GM12874 (cell line): ENCODE data around the gene RAB3IP.

Experiments
- TF ChIP-seq, protein P1 (sequence below): IDR thresholded peaks from 2 replicates; pipeline ENCODE4 v1.5.1; 2011; ENCODE audit warnings: low read depth, mild to moderate bottlenecking, control low read depth, low read length, moderate library complexity; ENCODE audit not compliant: insufficient read depth

Gene RAB3IP, protein sequence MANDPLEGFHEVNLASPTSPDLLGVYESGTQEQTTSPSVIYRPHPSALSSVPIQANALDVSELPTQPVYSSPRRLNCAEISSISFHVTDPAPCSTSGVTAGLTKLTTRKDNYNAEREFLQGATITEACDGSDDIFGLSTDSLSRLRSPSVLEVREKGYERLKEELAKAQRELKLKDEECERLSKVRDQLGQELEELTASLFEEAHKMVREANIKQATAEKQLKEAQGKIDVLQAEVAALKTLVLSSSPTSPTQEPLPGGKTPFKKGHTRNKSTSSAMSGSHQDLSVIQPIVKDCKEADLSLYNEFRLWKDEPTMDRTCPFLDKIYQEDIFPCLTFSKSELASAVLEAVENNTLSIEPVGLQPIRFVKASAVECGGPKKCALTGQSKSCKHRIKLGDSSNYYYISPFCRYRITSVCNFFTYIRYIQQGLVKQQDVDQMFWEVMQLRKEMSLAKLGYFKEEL

DNA sequence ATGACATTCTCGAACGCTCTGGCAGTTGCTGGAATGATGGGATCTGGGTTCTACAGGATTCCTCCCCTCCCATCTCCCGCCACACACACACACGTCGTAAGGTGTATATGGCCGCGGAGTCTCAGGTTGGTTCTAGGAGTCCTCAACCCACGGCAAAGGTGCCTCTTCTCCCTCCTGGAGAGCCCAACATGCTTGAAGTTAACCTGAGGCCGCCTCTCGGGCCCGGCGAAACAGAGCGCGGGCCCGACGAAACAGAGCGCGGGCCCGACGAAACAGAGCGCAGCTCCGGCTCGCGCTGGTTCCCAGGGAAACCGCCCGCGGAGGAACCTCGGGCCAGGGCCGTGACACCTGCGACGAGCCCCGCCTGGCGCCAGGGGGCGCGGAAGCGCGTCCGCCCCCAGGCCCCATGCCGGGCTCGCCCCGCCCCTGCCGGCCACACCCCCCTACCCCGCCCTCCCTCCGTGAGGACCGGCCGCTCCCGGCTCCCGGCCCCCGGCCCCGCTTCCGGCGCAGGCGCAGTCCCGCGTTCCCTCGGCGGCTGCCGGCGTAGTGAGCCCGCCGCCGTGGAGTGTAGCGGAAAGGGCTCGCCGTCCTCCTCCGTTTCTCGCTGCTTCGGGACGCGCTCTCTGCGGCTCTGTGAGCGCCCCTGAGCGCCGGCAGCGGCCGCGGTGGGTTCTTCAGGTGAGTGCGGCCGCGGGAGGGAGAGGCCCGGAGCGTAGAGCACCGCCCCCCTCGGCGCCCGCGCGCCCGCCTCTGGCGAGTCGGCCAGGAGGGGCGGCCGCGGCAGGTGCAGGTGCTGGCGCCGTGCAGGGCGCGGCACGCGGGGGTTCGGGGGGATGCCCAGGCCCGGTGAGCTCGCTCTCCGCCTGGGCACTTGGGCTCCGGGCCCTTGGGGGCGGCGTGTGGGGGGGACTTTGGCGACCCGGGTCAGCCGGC lies at the start of gene RAB3IP:
Gene RAB3IP (plus strand): TSS at position 510 of the 936 bp plus-strand sequence. CDS start 16,549 bp downstream, outside the sequence.
- TF ChIP-seq, protein P1, sequence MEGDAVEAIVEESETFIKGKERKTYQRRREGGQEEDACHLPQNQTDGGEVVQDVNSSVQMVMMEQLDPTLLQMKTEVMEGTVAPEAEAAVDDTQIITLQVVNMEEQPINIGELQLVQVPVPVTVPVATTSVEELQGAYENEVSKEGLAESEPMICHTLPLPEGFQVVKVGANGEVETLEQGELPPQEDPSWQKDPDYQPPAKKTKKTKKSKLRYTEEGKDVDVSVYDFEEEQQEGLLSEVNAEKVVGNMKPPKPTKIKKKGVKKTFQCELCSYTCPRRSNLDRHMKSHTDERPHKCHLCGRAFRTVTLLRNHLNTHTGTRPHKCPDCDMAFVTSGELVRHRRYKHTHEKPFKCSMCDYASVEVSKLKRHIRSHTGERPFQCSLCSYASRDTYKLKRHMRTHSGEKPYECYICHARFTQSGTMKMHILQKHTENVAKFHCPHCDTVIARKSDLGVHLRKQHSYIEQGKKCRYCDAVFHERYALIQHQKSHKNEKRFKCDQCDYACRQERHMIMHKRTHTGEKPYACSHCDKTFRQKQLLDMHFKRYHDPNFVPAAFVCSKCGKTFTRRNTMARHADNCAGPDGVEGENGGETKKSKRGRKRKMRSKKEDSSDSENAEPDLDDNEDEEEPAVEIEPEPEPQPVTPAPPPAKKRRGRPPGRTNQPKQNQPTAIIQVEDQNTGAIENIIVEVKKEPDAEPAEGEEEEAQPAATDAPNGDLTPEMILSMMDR: peak; percentile 87

DNA sequence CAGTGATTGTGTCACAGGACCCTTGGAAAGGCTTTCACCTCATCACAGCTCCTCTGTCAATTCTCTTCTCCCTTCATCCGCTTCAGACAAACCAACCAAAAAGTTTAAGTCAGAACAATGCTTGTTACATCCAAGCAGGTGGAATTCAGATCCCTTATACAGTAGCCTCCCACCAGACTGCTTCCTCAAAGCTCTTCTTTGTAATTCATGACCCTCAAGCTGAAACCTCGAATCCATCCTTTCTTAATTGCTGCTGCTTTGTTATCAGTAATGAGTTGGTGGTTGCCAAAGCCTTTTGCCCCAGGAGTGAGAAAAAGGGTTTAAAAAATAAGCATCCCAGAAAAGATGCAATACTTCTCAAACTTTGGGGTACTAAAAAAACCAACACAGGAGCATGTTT lies 49.0 kb upstream of the RAB3IP start:
- TF ChIP-seq, protein P1: no peak

DNA sequence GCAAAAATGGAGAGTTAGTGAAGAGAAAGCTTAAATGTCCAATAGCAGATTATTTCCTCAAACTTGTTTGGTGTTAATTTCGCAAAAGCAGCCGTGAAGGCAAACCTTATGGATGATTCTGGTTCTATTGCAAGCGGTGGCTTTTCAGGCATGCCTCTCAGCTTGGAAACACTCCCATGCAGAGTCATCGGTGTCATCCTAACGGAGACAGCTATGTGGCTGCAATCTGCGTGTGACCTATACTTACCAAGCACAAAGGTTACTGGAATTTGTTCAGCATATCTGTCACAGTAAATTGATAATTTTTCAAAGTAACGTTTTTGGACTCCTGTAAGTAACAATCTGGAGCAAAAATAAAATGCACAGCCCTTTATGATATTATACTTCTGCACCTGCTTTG lies 44.5 kb upstream of the RAB3IP start:
- TF ChIP-seq, protein P1: no peak

DNA sequence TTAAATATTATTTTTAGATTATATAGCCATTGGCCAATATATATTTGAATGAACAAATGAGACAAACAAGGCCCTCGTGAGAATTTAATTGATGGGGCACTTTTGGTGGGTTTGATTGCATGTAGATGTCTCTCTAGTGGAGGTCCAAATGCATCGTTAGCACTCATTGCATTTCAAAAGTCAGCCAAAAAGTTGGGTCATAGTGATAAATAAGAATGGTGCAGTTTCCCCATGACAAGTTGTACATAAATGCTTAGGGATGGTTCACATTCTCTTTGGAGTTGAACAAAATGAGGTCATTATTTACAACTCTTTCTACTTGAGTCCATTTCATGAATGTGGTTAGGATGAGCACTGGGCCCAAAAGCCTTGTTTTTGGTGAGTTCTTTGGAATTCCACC lies 40.6 kb upstream of the RAB3IP start:
- TF ChIP-seq, protein P1: no peak

DNA sequence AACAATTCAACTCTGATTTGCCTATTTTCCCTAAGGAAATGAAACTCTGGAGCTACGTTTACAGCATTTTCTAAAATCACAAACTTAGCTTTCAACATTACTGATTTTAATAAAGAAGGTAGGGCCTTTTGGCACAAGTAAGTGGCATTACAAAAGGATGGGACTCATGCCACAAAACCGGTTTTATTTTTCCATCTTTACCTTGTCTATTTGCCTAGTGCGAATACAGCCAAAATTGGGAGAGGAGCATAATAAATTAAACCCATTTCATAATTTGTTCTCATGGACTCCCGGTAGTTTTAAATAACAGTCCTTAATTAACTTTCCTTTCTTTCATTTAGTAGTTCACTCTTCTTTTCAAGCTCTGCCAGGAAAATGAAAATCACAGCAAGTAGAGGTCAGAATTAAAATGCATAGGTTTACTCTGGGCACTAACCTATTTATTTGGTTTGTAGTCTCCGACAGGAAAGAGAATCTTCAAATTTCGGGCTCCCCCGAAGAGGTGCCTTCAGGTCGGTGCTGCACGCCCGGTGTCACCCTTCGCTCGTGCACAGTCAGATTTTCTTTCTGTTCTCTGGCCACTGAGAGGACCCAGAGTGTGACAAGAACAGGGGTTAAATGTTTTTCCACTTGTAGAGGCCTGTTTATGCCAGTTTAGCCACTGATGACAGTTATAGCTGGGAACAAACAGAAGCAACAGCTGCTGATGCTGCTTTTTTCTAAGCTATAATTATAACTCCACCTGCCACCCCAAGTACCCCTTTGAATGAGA lies 39.7 kb upstream of the RAB3IP start, which contains the start of gene BEST3:
Gene BEST3 (minus strand): TSS at position 535 of the 772 bp plus-strand sequence. CDS start 1,505 bp downstream, outside the sequence.
- TF ChIP-seq, protein P1: no peak

DNA sequence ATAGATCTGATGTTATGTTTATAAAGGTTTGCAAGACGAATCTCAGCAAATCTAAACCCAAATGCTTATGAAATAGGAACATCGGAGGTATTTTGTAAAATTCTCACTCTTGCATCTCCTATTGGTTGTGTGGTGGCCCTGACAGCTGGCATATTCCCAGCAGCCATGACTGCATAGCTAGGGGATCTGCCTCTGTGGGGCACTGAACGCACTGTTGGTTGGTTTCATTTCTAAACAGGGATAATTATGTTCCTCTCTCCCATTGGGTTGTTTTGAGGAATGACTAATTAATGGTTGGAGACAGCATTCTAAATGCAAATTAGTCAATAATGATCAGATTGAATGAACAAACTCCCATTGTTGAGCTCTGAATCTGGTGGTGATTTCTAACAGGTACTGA lies 36.8 kb upstream of the RAB3IP start:
- TF ChIP-seq, protein P1: no peak
